Caco-2 (cell line): Measurements from ENCODE around the gene MCM10. TPM values are rescaled to one million over a fixed set of nuclear protein-coding genes. Genes with fewer than 3 reads are reported as not detected.

Experiments
- BruUV-seq: library from RNA; stranded (reverse); fragments of 400-500 nt; replicated peaks from 2 replicates; lab custom pipeline; 2021; lab: Mats Ljungman, UMichigan
- CTCF ChIA-PET: fragments of 300-600 bp; sonication (Branson Sonifier 250); formaldehyde crosslinking; loops from one replicate; lab custom pipeline; 2022; ENCODE audit warnings: antibody characterized with exemption; lab: Charles Lee
- POLR2A ChIA-PET: fragments of 300-600 bp; sonication (Branson Sonifier 250); formaldehyde crosslinking; loops from one replicate; lab custom pipeline; 2022; ENCODE audit warnings: antibody characterized with exemption; lab: Charles Lee
- DNase-seq, 2 experiments: peaks; one replicate each; pipeline versions ENCODE4 v3.0.0 to v3.0.0-alpha.2; 2020 to 2022
- H3K27me3 ChIP-seq: replicated peaks from 2 replicates; pipeline ENCODE4 v1.6.0; 2011; ENCODE audit warnings: low read length; ENCODE audit not compliant: control insufficient read depth, insufficient read depth
- H3K36me3 ChIP-seq: 2 replicates; pipeline ENCODE4 v1.5.1; 2011; ENCODE audit warnings: low read length; ENCODE audit not compliant: control insufficient read depth, insufficient read depth
- H3K4me1 ChIP-seq: fragments of 250-450 bp; sonication (Bioruptor Pico); 2 replicates; pipeline ENCODE4 v1.5.1; 2020; ENCODE audit warnings: mild to moderate bottlenecking
- H3K4me3 ChIP-seq: 2 replicates; pipeline ENCODE4 v1.5.1; 2011; ENCODE audit warnings: low read depth, mild to moderate bottlenecking, control low read depth, low read length
- H3K9me3 ChIP-seq: fragments of 250-450 bp; sonication (Bioruptor Pico); 2 replicates; pipeline ENCODE4 v1.5.1; 2020; ENCODE audit warnings: mild to moderate bottlenecking, moderate library complexity
- H3K27ac Mint-ChIP-seq: one replicate; pipeline ENCODE4 v1.8.0; 2022; ENCODE audit warnings: mixed read lengths; ENCODE audit not compliant: unreplicated experiment
- H3K27me3 Mint-ChIP-seq: one replicate; pipeline ENCODE4 v1.8.0; 2022; ENCODE audit warnings: mixed read lengths; ENCODE audit not compliant: insufficient read depth, unreplicated experiment
- H3K36me3 Mint-ChIP-seq: one replicate; pipeline ENCODE4 v1.8.0; 2022; ENCODE audit warnings: mild to moderate bottlenecking, mixed read lengths; ENCODE audit not compliant: insufficient read depth, unreplicated experiment
- H3K4me1 Mint-ChIP-seq: one replicate; pipeline ENCODE4 v1.8.0; 2022; ENCODE audit warnings: low read depth, mixed read lengths; ENCODE audit not compliant: unreplicated experiment
- H3K4me3 Mint-ChIP-seq: one replicate; pipeline ENCODE4 v1.8.0; 2022; ENCODE audit warnings: mild to moderate bottlenecking, moderate library complexity, mixed read lengths; ENCODE audit not compliant: unreplicated experiment
- H3K9me3 Mint-ChIP-seq: one replicate; pipeline ENCODE4 v1.8.0; 2022; ENCODE audit warnings: mixed read lengths; ENCODE audit not compliant: unreplicated experiment
- CTCF ChIP-seq, 2 experiments: fragments of 200-600 bp in 1 of 2; IDR thresholded peaks; 1 replicate in 1 of 2; 2 replicates in 1 of 2; pipeline versions ENCODE4 v1.5.1 to v1.8.0; 2011 to 2022; ENCODE audit warnings: antibody characterized with exemption in 1 of 2, control low read depth in 1 of 2, inconsistent platforms in 1 of 2, low read depth in 1 of 2, low read length in 1 of 2, mild to moderate bottlenecking in 1 of 2, moderate library complexity in 1 of 2; ENCODE audit not compliant: insufficient read depth in 1 of 2, severe bottlenecking in 1 of 2, unreplicated experiment in 1 of 2
- intact Hi-C: fragments of 100-400 bp; cut with micrococcal nuclease; formaldehyde crosslinking; loops from one replicate; pipeline ENCODE4 v1.10.0; 2022; ENCODE audit not compliant: unreplicated experiment
- total RNA-seq: library from RNA; stranded (reverse); gene quantifications from 2 replicates; pipeline ENCODE4 v1.2.3, GENCODE V29; 2022

Gene MCM10
- total RNA-seq, 1 experiment from 2014 or later, result 55.0 TPM

GRCh38 chr10:13118784-13119410 lies 42.5 kb upstream of the MCM10 start:
- H3K9me3 Mint-ChIP-seq, result no peaks in the 10 kb centered on the region
- POLR2A ChIA-PET, result no interaction called here
- peaks cover 77% of the 10 kb centered on the region for H3K36me3 Mint-ChIP-seq
- CTCF ChIA-PET, result no interaction called here
- no peaks in the 10 kb centered on the region for H3K9me3 ChIP-seq
- DNase-seq, result no peak
- peaks cover 5% of the 10 kb centered on the region for H3K36me3 ChIP-seq
- H3K27me3 ChIP-seq, result no peaks in the 10 kb centered on the region
- H3K4me3 ChIP-seq, result no peak overlapping the region
- no peak overlapping the region for H3K4me3 Mint-ChIP-seq
- H3K27me3 Mint-ChIP-seq, result no peaks in the 10 kb centered on the region
- intact Hi-C loops, result no loop called here
- no peak overlapping the region for H3K27ac Mint-ChIP-seq
- peaks cover 6% of the 10 kb centered on the region for H3K4me1 Mint-ChIP-seq
- no peak for TF ChIP-seq CTCF (IDR thresholded peaks at IDR 0.05; ENCODE audit: insufficient read depth in 1 of 2, low read depth in 1 of 2, low read length in 1 of 2, severe bottlenecking in 1 of 2, unreplicated experiment in 1 of 2)
- no peaks in the 10 kb centered on the region; the same call in 1 of the 2 replicates for H3K4me1 ChIP-seq
- BruUV-seq, result no TSS peak

GRCh38 chr10:13120786-13121499 lies 40.4 kb upstream of the MCM10 start:
- H3K4me1 ChIP-seq, result no peaks in the 10 kb centered on the region
- H3K36me3 ChIP-seq, result peaks cover 7% of the 10 kb centered on the region
- CTCF ChIA-PET, result no interaction called here
- Mint-ChIP-seq H3K4me1 (peaks cover 2% of the 10 kb centered on the region), H3K9me3 (no peaks in the 10 kb centered on the region), H3K27ac (no peak overlapping the region), H3K27me3 (no peaks in the 10 kb centered on the region), H3K36me3 (peaks cover 80% of the 10 kb centered on the region), H3K4me3 (no peak overlapping the region)
- no TSS peak for BruUV-seq
- no peak for TF ChIP-seq CTCF (IDR thresholded peaks at IDR 0.05; ENCODE audit: insufficient read depth in 1 of 2, low read depth in 1 of 2, low read length in 1 of 2, severe bottlenecking in 1 of 2, unreplicated experiment in 1 of 2)
- no peak for DNase-seq
- H3K9me3 ChIP-seq, result no peaks in the 10 kb centered on the region
- POLR2A ChIA-PET, result no interaction called here
- intact Hi-C loops, result no loop called here
- no peaks in the 10 kb centered on the region for H3K27me3 ChIP-seq
- no peak overlapping the region for H3K4me3 ChIP-seq

- Histone ChIP-seq H3K27me3 (no peaks in the 10 kb centered on the region), H3K36me3 (peaks cover 7% of the 10 kb centered on the region), H3K9me3 (no peaks in the 10 kb centered on the region), H3K4me3 (no peak overlapping the region), H3K4me1 (no peaks in the 10 kb centered on the region)
- Mint-ChIP-seq H3K9me3 (no peaks in the 10 kb centered on the region), H3K27me3 (no peaks in the 10 kb centered on the region), H3K4me3 (no peak overlapping the region), H3K36me3 (peaks cover 77% of the 10 kb centered on the region), H3K4me1 (no peaks in the 10 kb centered on the region), H3K27ac (no peak overlapping the region)
- ChIA-PET POLR2A (no interaction called here), CTCF (no interaction called here)
- BruUV-seq, result no TSS peak
- no peak for TF ChIP-seq CTCF (IDR thresholded peaks at IDR 0.05; ENCODE audit: insufficient read depth in 1 of 2, low read depth in 1 of 2, low read length in 1 of 2, severe bottlenecking in 1 of 2, unreplicated experiment in 1 of 2)
- DNase-seq, result no peak
- intact Hi-C loops, result no loop called here
Measured at GRCh38 chr10:13121500-13121854, 39.9 kb upstream of the MCM10 start.
